AG04450 (cell line): Measurements from ENCODE around the gene CALU. TPM values are rescaled to one million over a fixed set of nuclear protein-coding genes. Genes with fewer than 3 reads are reported as not detected.

Experiments
- CTCF ChIA-PET: fragments of 300-600, 350-600 bp; formaldehyde crosslinking; extraction: SDS; loops from one replicate; lab custom pipeline; 2022; ENCODE audit warnings: antibody characterized with exemption, inconsistent platforms; lab: Charles Lee
- POLR2A ChIA-PET: fragments of 350-600 bp; formaldehyde crosslinking; extraction: SDS; loops from one replicate; lab custom pipeline; 2021; ENCODE audit warnings: antibody characterized with exemption, inconsistent platforms; lab: Yijun Ruan, JAX
- DNase-seq: peaks from one replicate; pipeline ENCODE4 v3.0.0-alpha.2; 2011; ENCODE audit warnings: low read depth, low spot score
- H3K27ac ChIP-seq: one replicate; pipeline ENCODE4 v1.5.1; 2012; ENCODE audit warnings: low read depth, low read length, control low read depth
- H3K27me3 ChIP-seq: one replicate; pipeline ENCODE4 v1.6.0; 2012; ENCODE audit warnings: low read length; ENCODE audit not compliant: control insufficient read depth, insufficient read depth
- H3K4me3 ChIP-seq: 2 replicates; pipeline ENCODE4 v1.5.1; 2011; ENCODE audit warnings: mild to moderate bottlenecking, low read depth, low read length, control low read depth
- H3K9me3 ChIP-seq: 2 replicates; pipeline ENCODE4 v1.5.1; 2012; ENCODE audit warnings: low read length; ENCODE audit not compliant: control insufficient read depth, insufficient read depth
- polyA plus RNA-seq: library from polyadenylated mRNA; depleted of rRNA; stranded (reverse); fragments of >200 nt; gene quantifications from 2 replicates; pipeline ENCODE4 v1.2.3, GENCODE V29; 2011
- TF ChIP-seq, protein P1 (sequence below): IDR thresholded peaks from 2 replicates; pipeline ENCODE4 v1.5.1; 2011; ENCODE audit warnings: low read depth, low read length, control low read depth, inconsistent platforms

CALU gene
- polyA plus RNA-seq, 1 experiment = 815 TPM

DNA sequence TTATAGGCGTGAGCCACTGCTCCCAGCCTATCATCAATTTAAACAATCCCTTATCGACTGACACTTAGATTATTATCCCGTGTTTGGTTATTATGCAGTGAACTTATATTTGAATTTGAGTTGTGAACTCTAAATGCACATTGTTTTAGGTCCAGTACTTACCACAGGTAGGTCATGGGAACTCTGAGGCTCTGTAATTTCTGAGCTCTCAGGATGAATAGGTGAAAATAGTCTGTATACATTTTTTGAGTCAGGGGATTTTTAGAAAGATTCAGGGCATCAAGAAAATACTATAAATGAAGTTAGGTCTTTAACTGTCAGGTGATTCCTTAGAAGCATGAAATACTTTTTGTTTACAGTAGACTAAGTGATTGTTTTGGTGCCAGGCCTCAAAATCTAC lies 61.4 kb downstream of the CALU start:
- no peaks in the 10 kb centered on the region for H3K27me3 ChIP-seq
- H3K27ac ChIP-seq = no peak overlapping the region
- no peak for DNase-seq
- ChIA-PET POLR2A (no interaction called here), CTCF (no interaction called here)
- no peaks in the 10 kb centered on the region for H3K9me3 ChIP-seq
- no peak overlapping the region for H3K4me3 ChIP-seq
- TF ChIP-seq, protein P1, sequence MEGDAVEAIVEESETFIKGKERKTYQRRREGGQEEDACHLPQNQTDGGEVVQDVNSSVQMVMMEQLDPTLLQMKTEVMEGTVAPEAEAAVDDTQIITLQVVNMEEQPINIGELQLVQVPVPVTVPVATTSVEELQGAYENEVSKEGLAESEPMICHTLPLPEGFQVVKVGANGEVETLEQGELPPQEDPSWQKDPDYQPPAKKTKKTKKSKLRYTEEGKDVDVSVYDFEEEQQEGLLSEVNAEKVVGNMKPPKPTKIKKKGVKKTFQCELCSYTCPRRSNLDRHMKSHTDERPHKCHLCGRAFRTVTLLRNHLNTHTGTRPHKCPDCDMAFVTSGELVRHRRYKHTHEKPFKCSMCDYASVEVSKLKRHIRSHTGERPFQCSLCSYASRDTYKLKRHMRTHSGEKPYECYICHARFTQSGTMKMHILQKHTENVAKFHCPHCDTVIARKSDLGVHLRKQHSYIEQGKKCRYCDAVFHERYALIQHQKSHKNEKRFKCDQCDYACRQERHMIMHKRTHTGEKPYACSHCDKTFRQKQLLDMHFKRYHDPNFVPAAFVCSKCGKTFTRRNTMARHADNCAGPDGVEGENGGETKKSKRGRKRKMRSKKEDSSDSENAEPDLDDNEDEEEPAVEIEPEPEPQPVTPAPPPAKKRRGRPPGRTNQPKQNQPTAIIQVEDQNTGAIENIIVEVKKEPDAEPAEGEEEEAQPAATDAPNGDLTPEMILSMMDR = no peak

DNA sequence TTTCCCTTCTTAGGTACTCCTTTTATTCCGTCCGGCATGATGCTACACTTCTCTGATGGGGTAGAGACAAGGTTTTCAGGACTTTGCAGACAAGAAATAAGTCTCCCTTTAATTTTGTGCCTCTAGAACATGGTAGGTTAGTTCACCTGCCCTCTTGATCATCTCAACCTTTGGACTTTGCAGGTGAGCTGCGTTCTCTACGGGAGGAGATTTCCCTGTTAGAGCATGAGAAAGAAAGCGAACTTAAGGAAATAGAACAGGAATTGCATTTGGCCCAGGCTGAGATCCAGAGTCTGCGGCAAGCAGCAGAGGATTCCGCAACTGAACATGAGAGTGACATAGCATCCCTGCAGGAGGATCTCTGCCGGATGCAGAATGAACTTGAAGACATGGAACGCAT lies 61.8 kb downstream of the CALU start:
- Histone ChIP-seq H3K27ac (no peak overlapping the region), H3K27me3 (no peaks in the 10 kb centered on the region), H3K4me3 (no peak overlapping the region), H3K9me3 (no peaks in the 10 kb centered on the region)
- DNase-seq = no peak
- POLR2A ChIA-PET = no interaction called here
- CTCF ChIA-PET = interaction anchor here (0.7 kb wide), 1 partner anchor 21 kb away, joined by 3 read pairs; no protein-coding TSS in a partner anchor
- TF ChIP-seq, protein P1 = no peak

DNA sequence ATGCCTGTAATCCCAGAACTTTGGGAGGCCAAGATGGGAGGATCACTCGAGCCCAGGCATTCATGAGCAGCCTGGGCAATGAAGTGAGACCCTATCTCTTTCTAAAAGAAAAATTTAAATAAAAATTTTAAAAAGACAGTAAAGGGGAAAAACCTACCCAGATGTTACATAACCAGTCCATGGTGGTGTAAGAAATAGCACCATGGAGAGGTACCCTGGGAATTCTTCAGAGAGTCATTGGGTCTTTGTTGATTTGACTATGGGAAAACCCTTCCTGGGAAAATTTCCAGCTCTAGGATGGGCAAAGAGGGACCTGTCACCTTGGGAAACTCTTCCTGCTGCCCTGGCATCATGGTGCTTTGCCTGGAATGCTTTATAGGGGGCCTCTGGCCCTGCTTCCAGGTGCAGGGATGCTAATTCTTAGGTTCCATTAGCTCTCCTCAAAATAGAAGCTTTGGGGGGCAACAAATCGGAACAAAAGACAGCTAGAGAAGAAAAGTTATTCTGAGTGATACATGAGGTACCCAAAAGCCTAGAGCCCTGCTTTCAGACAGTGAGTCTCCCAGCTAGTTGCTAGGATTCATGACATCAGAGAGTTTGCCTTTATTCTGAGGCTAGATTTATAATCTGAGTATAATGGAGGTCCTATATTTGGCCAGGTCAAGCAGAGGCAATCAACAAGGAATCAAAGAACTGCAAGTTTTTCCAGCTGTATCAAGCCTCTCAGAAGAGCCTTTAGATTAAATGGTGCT lies 62.7 kb downstream of the CALU start:
- TF ChIP-seq, protein P1 = no peak
- no peak overlapping the region for H3K4me3 ChIP-seq
- DNase-seq = no peak
- CTCF ChIA-PET = interaction anchor here (0.7 kb wide), 1 partner anchor 20 kb away, joined by 3 read pairs; no protein-coding TSS in a partner anchor
- no peaks in the 10 kb centered on the region for H3K9me3 ChIP-seq
- H3K27me3 ChIP-seq = no peaks in the 10 kb centered on the region
- POLR2A ChIA-PET = interaction anchor here (1.0 kb wide), 1 partner anchor 16 kb away, joined by 4 read pairs; no protein-coding TSS in a partner anchor
- no peak overlapping the region for H3K27ac ChIP-seq

DNA sequence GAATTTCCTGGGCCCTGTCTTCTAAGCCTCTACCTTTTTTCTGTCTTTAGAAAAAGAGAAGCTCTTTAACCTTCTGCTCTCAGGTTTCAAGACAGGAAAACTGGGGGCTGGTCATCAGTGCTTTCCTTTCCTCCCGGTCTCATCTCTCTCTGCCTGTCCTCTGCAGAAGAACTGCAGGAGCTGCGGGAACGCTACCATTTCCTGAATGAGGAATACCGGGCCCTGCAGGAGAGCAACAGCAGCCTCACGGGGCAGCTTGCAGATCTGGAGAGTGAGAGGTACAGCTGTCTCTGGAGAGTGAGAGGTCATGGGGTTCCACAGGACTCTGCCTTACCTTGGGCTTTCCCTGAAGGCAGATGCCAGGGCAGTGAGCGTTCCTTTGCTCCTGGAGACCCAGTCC lies 65.3 kb downstream of the CALU start:
- Histone ChIP-seq H3K9me3 (no peaks in the 10 kb centered on the region), H3K4me3 (no peak overlapping the region), H3K27ac (no peak overlapping the region), H3K27me3 (no peaks in the 10 kb centered on the region)
- no peak for DNase-seq
- CTCF ChIA-PET = interaction anchor here (1.1 kb wide), 1 partner anchor 377 kb away, joined by 3 read pairs; no protein-coding TSS in a partner anchor
- POLR2A ChIA-PET = no interaction called here
- TF ChIP-seq, protein P1 = no peak

DNA sequence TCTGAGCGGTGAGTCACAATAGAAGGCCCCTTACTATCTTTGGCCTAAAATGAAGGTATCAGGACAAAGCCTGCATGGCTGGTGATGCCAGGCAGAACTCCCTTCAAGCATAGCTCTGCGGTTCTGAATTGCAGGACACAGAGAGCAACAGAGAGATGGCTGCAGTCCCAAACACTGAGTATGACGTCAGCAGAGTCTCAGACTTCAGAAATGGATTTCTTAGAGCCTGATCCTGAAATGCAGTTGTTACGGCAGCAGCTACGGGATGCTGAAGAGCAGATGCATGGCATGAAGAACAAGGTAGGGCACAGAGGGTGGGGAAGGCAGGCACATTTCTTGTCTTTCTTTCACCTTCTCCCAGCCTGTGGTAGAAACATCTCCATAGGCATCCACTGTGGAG lies 66.1 kb downstream of the CALU start:
- Histone ChIP-seq H3K9me3 (no peaks in the 10 kb centered on the region), H3K27ac (no peak overlapping the region), H3K27me3 (no peaks in the 10 kb centered on the region), H3K4me3 (no peak overlapping the region)
- ChIA-PET CTCF (no interaction called here), POLR2A (no interaction called here)
- TF ChIP-seq, protein P1 = no peak
- no peak for DNase-seq
